Left cardiac atrium (tissue), 4 donors: ENCODE data around the gene KICS2. TPM values are rescaled to one million over a fixed set of nuclear protein-coding genes. Genes with fewer than 3 reads are reported as not detected.

Experiments
- ATAC-seq, 2 donors: fragments of 200-7000 bp; cut with Tn5 transposase; one replicate each; pipeline ENCODE4 v1.9.1; 2020; ENCODE audit warnings: mild to moderate bottlenecking in 2 of 2, moderate library complexity in 2 of 2
- DNase-seq: peaks from one replicate; pipeline ENCODE4 v3.0.0-alpha.2; 2020
- intact Hi-C, 2 donors: fragments of 100-400 bp; cut with DNase I; formaldehyde crosslinking; loops; one replicate each; pipeline versions ENCODE4 v1.14.1 to v1.15.1; 2022 to 2023
- total RNA-seq, 2 donors: library from RNA; stranded (reverse); fragmentation: NEBNext Ultra II Directional; extraction: Animal tissue kit (Norgen Biotek cat#: 25700); gene quantifications; one replicate each; pipeline ENCODE4 v1.2.1, GENCODE V29; 2021
- donor health status: DM: no; HTN: yes; CAD: no.
- donor health status: DM: no; HTN: yes; CAD: no; lungs with severe emphysema.
- donor health status: DM: yes; HTN: yes; CAD: no.
- donor health status: Dilated cardiomyopathy.

Gene KICS2
- total RNA-seq, 2 donors from 2014 or later, result 3.5 to 5.1 TPM

DNA sequence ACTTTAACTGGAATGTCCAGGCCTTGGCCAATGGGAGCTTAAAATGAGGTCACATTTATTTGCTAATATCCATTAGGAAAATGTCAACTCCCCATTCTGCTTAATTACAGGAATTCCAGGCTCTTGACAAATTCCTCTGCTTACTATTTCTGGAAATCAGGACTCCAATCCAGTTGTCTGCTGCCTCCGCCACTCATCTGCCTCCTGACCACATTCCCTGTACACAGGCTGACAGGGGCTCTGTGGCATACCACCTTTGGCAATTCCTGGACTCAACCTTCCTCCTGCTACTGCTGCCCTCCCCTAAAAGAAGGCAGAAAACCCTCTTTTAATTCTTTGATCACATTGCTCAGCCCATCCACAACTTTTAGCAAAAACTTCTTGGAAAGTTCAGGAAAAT, 37.9 kb downstream of the KICS2 start:
- no peak for DNase-seq
- ATAC-seq, result no peak
- intact Hi-C loops, result loop anchor here (5.0 to 10.0 kb wide), 2 partner anchors 71 to 342 kb away; partner anchors contain the start of gene SRGAP1 (in 1 of the 2)

DNA sequence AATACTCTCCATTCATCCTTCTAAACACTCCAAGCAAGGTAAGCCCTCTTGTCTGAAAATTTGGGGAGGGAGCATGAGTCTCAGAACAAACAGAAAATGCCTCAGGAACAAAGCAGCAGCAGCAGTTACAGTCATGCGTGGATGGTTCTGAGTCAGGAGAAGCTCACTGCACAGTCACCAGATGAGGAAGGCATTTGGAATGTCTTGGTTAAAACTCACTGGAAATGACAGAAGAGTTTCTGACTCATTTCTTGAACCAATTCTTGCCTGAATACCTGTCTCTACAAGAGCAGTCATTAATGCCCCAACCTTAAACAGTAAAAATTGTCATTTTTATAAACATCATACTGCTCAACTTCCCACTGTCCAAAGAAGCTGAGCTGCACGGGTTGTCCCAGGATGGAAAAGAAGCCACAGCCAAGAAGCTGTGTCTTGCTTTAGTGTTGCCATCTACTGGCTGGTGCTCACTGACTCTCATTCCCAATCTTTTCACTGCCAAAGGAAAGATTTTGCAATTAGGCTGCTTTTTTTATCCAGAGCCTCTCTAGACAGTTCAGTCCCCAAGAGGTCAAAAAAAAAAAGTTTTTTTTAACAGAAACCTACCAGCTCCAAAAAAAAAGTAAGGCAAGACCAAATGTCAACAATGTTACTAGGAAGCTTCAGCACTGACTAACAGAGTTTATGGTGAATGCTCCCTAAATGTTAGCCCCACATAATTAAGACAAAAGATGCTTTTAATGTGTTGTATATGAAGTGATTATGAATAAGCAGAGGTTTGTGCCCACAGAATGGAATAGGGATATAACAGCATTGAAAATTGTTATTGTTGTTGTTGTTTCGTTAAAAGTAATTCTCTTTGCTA, 40.4 kb downstream of the KICS2 start:
- intact Hi-C loops, result loop anchor here (2.0 to 10.0 kb wide), 3 partner anchors 73 to 339 kb away; partner anchors contain the start of gene SRGAP1 (in 1 of the 2)
- DNase-seq, result peak; percentile 47
- ATAC-seq, result peak; percentile 92 to 94

DNA sequence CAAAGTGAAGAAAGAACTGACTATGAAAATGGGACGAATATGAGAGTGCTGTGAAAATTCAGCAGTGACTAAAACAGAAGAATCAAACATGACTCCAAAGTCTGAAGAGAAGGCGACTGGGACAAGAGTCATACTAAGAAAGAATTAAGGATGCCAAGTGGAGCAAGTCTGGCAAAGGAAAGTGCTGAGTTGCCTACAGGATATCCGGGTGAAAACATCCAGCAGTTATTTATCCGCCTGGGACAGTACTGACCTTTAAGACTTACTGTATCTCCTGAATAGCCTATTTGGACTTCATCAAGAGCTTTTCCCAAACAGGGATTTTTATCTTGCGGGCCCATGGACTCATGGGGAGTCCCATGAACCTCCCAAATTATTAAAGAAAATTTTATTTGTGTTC, 41.1 kb downstream of the KICS2 start:
- ATAC-seq (peak; percentile 80 to 82), DNase-seq (no peak)
- intact Hi-C loops, result loop anchor here (2.0 to 10.0 kb wide), 3 partner anchors 74 to 339 kb away; partner anchors contain the start of gene SRGAP1 (in 1 of the 2)

GRCh38 chr12:64178122-64178521, 44.0 kb downstream of the KICS2 start:
- no peak for DNase-seq
- intact Hi-C loops, result no loop called here

GRCh38 chr12:64177001-64177400, 45.1 kb downstream of the KICS2 start:
- ATAC-seq (no peak), DNase-seq (no peak)
- intact Hi-C loops, result no loop called here

More at GRCh38 chr12:64178122-64178521, 44.0 kb downstream of the KICS2 start:
- ATAC-seq, result peak in 1 of 2 donors; percentile 55

- DNase-seq (no peak), ATAC-seq (no peak)
- intact Hi-C loops, result no loop called here
Observed at GRCh38 chr12:64175254-64175945, 46.7 kb downstream of the KICS2 start.

DNA sequence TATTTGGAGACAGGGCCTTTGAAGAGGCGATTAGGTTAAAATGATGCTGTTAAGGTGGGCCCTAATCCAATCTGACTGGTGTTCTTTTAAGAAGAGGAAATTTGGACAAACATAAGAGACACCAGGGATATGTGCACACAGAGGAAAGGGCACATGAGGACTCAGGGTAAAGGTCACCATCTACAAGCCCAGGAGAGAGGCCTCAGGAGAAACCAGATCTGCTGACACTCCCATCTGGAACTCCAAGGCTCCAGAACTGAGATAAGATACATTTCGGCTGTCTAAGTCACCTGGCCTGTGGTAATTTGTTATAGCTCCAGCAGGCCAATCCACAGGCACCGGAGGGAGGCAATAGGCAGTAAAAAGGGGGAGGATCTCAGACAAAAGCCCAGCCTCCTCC, 48.6 kb downstream of the KICS2 start:
- intact Hi-C loops, result no loop called here
- no peak for DNase-seq
- no peak for ATAC-seq

Other genes starting within 250 kb of the KICS2 start
- gene C12orf56, start 168.5 kb upstream of the KICS2 start, total RNA-seq, result not detected
- 10 to 100 TPM; 31.8 to 38.2 TPM for gene XPOT, start 182.1 kb upstream of the KICS2 start, total RNA-seq
- gene TBK1, start 229.8 kb upstream of the KICS2 start, total RNA-seq, result 10 to 100 TPM; 12.2 to 13.2 TPM